ENCODE results near the gene MAN1A1. TPM values are rescaled to one million over a fixed set of nuclear protein-coding genes. Genes with fewer than 3 reads are reported as not detected.

Gene MAN1A1
- total RNA-seq, 4 donors from 2014 or later: 52.7 to 123 (median 97.1) TPM

- Histone ChIP-seq H3K36me3 (no peaks in the 10 kb centered on the region), H3K27me3 (no peaks in the 10 kb centered on the region), H3K4me1 (peaks cover 10 to 23% (median 17%) of the 10 kb centered on the region in 4 donors), H3K9me3 (no peaks in the 10 kb centered on the region), H3K27ac (peak overlapping the region; percentile 31 to 53 (median 49)), H3K4me3 (no peak overlapping the region)
- 25 to 59% methylated on average over 1 to 6 of the region's 6 CpGs for WGBS, 2 donors (ENCODE audit: low coverage in 1 of 2)
- intact Hi-C loops (cut with DNase I; ENCODE audit: low total_unique reads): loop anchor here (10.0 kb wide), 1 partner anchor 197 kb away; the partner anchor contains the start of gene MAN1A1
- peak; percentile 56 for DNase-seq
- TF ChIP-seq EP300 (IDR thresholded peaks at IDR 0.05; ENCODE audit: low read depth) (no peak), POLR2AphosphoS5 (IDR thresholded peaks at IDR 0.05) (peak in 2 of 3 donors; percentile 60 to 63), CTCF (IDR thresholded peaks at IDR 0.05) (no peak), POLR2A (IDR thresholded peaks at IDR 0.05) (no peak)
- in situ Hi-C loops (cut with MboI; ENCODE audit: low pct_ligation_motif_present in 1 of 4, low pct_unique_long_range_greater_than_20kb in 1 of 4, low sequenced_read_pairs in 3 of 4): loop anchor here (25.0 kb wide), 2 partner anchors 190 to 590 kb away; partner anchors contain the start of gene MAN1A1 (in 1 of the 4)
These were observed 202.2 kb downstream of the MAN1A1 start for GRCh38 chr6:119147101-119148053.

- no peak overlapping the region for H3K4me3 ChIP-seq
- DNase-seq: no peak
- WGBS, 2 donors (ENCODE audit: low coverage in 1 of 2): 60 to 100% methylated on average over 1 to 2 of the region's 2 CpGs
- peaks cover 10 to 23% (median 17%) of the 10 kb centered on the region in 4 donors for H3K4me1 ChIP-seq
- no peaks in the 10 kb centered on the region for H3K27me3 ChIP-seq
- intact Hi-C loops (cut with DNase I; ENCODE audit: low total_unique reads): loop anchor here (10.0 kb wide), 1 partner anchor 200 kb away; the partner anchor contains the start of gene MAN1A1
- H3K9me3 ChIP-seq: no peaks in the 10 kb centered on the region
- no peaks in the 10 kb centered on the region for H3K36me3 ChIP-seq
- in situ Hi-C loops (cut with MboI; ENCODE audit: low pct_ligation_motif_present in 1 of 4, low pct_unique_long_range_greater_than_20kb in 1 of 4, low sequenced_read_pairs in 3 of 4): loop anchor here (25.0 kb wide), 2 partner anchors 192 to 592 kb away; partner anchors contain the start of gene MAN1A1 (in 1 of the 4)
- no peak for TF ChIP-seq EP300 (IDR thresholded peaks at IDR 0.05; ENCODE audit: low read depth)
- no peak for TF ChIP-seq CTCF (IDR thresholded peaks at IDR 0.05)
- TF ChIP-seq POLR2A (IDR thresholded peaks at IDR 0.05): no peak
- TF ChIP-seq POLR2AphosphoS5 (IDR thresholded peaks at IDR 0.05): no peak
- H3K27ac ChIP-seq: no peak overlapping the region
These were observed 204.4 kb downstream of the MAN1A1 start for GRCh38 chr6:119145111-119145510.

GRCh38 chr6:119142637-119143036 is 206.9 kb downstream of the MAN1A1 start:
- intact Hi-C loops (cut with DNase I; ENCODE audit: low total_unique reads) (loop anchor here (10.0 kb wide), 1 partner anchor 202 kb away; the partner anchor contains the start of gene MAN1A1), in situ Hi-C loops (cut with MboI; ENCODE audit: low pct_ligation_motif_present in 1 of 4, low pct_unique_long_range_greater_than_20kb in 1 of 4, low sequenced_read_pairs in 3 of 4) (loop anchor here (25.0 kb wide), 2 partner anchors 195 to 595 kb away; partner anchors contain the start of gene MAN1A1 (in 1 of the 4))
- Histone ChIP-seq H3K36me3 (no peaks in the 10 kb centered on the region), H3K4me1 (peaks cover 1 to 10% (median 7%) of the 10 kb centered on the region in 4 donors), H3K9me3 (no peaks in the 10 kb centered on the region), H3K4me3 (no peak overlapping the region), H3K27me3 (no peaks in the 10 kb centered on the region), H3K27ac (no peak overlapping the region)
- no peak for DNase-seq
- TF ChIP-seq CTCF (IDR thresholded peaks at IDR 0.05) (no peak), POLR2AphosphoS5 (IDR thresholded peaks at IDR 0.05) (no peak)
- 85 to 90% methylated on average over 3 to 5 of the region's 5 CpGs for WGBS, 2 donors (ENCODE audit: low coverage in 1 of 2)

GRCh38 chr6:119142041-119142440 is 207.5 kb downstream of the MAN1A1 start:
- no peaks in the 10 kb centered on the region for H3K27me3 ChIP-seq
- no peaks in the 10 kb centered on the region for H3K36me3 ChIP-seq
- H3K4me1 ChIP-seq: peaks cover 0 to 4% (median 1%) of the 10 kb centered on the region in 4 donors
- no peaks in the 10 kb centered on the region for H3K9me3 ChIP-seq
- H3K4me3 ChIP-seq: no peak overlapping the region
- DNase-seq: no peak
- no peak for TF ChIP-seq CTCF (IDR thresholded peaks at IDR 0.05)
- no peak for TF ChIP-seq EP300 (IDR thresholded peaks at IDR 0.05; ENCODE audit: low read depth)
- TF ChIP-seq POLR2AphosphoS5 (IDR thresholded peaks at IDR 0.05): no peak
- intact Hi-C loops (cut with DNase I; ENCODE audit: low total_unique reads) (loop anchor here (10.0 kb wide), 1 partner anchor 203 kb away; the partner anchor contains the start of gene MAN1A1), in situ Hi-C loops (cut with MboI; ENCODE audit: low pct_ligation_motif_present in 1 of 4, low pct_unique_long_range_greater_than_20kb in 1 of 4, low sequenced_read_pairs in 3 of 4) (loop anchor here (25.0 kb wide), 2 partner anchors 195 to 595 kb away; partner anchors contain the start of gene MAN1A1 (in 1 of the 4))
- no peak overlapping the region for H3K27ac ChIP-seq
- 94 to 96% methylated on average over 4 to 9 of the region's 9 CpGs for WGBS, 2 donors (ENCODE audit: low coverage in 1 of 2)

Data from transverse colon (tissue), 4 donors.